ENCODE results near the gene GRID2IP.
"Not testable (repeated sequence)": the region's sequence is repeated elsewhere in the genome, so short reads cannot be mapped to it uniquely, and the experiment has no call there.

GRID2IP gene

DNA sequence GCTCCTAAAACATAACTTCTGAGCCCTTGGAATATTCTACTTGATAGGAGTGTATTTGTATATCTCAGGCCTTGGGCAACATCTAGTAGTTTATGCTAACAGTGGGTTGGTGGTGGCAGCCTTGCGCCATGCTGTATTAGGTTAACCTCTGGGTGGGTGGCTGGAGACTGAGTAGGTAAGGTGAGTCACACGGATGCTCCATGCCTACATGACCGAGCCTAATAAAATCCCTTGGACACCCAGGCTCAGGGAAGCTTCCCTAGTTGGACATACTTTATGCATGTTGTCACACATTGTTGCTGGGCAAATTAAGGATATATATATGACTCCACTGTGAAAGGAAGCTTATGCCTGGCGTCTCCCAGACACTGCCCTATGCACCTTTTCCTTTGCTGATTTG, 97.5 kb downstream of the GRID2IP start:
- ChIA-PET POLR2A (ENCODE audit: low non-redundant PET) (interaction anchor here (0.6 kb wide), 1 partner anchor 185 kb away, joined by 3 read pairs; no protein-coding TSS in a partner anchor), CTCF (interaction anchor here (0.6 kb wide), 1 partner anchor 60 kb away, joined by 3 read pairs; no protein-coding TSS in a partner anchor)
- peak overlapping the region; percentile 66 for H3K27ac ChIP-seq
- DNase-seq (ENCODE audit: low spot score) = peak; percentile 95
- TF ChIP-seq, protein P1, sequence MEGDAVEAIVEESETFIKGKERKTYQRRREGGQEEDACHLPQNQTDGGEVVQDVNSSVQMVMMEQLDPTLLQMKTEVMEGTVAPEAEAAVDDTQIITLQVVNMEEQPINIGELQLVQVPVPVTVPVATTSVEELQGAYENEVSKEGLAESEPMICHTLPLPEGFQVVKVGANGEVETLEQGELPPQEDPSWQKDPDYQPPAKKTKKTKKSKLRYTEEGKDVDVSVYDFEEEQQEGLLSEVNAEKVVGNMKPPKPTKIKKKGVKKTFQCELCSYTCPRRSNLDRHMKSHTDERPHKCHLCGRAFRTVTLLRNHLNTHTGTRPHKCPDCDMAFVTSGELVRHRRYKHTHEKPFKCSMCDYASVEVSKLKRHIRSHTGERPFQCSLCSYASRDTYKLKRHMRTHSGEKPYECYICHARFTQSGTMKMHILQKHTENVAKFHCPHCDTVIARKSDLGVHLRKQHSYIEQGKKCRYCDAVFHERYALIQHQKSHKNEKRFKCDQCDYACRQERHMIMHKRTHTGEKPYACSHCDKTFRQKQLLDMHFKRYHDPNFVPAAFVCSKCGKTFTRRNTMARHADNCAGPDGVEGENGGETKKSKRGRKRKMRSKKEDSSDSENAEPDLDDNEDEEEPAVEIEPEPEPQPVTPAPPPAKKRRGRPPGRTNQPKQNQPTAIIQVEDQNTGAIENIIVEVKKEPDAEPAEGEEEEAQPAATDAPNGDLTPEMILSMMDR (conservative IDR thresholded peaks at IDR 0.05; ENCODE audit: low read depth) = no peak

DNA sequence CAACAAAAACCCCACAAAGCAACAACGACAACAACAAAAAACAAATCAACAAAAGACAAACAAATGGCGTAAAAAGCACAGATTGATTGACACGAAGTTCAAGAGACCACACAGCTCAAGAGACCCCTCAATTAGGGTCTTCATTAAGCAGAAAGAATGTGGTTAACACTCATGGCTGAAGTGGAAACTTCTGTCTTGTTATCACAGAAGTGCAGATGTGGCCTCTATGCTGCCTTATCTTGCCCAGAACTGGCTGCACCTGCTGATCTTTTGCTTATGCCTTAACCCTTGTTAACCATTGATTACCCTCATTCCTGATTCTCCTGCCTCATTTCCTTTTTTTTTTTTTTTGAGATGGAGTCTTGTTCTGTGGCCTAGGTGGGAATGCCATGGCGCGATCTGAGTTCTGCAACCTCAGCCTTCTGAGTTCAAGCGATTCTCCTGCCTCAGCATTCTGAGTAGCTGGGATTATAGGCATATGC, 100.0 kb downstream of the GRID2IP start:
- DNase-seq (ENCODE audit: low spot score) = no peak
- ChIA-PET POLR2A (ENCODE audit: low non-redundant PET) (no interaction called here), CTCF (interaction anchor here (0.7 kb wide), 1 partner anchor 64 kb away, joined by 3 read pairs; no protein-coding TSS in a partner anchor)
- TF ChIP-seq, protein P1 (conservative IDR thresholded peaks at IDR 0.05; ENCODE audit: low read depth) = no peak
- peak overlapping the region; percentile 66 for H3K27ac ChIP-seq

DNA sequence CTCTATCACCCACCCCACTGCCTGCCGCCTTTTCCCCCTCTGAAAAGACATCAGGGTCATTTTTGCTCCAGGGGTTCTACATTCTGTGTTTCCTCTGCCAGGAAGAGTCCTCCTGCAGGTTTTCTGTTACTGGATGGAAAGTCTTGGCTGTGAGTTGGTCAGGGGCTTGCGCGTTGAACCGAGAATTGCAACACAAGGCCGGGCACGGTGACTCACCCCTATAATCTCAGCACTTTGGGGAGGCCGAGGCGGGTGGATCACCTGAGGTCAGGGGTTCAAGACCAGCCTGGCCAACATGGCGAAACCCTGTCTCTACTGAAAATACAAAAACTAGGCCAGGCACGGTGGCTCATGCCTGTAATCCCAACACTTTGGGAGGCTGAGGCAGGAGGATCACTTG, 100.7 kb downstream of the GRID2IP start:
- H3K27ac ChIP-seq; POLR2A ChIA-PET (ENCODE audit: low non-redundant PET); DNase-seq (ENCODE audit: low spot score): not testable (repeated sequence)
- CTCF ChIA-PET = interaction anchor here (0.7 kb wide), 1 partner anchor 64 kb away, joined by 3 read pairs; no protein-coding TSS in a partner anchor

- CTCF ChIA-PET; H3K27ac ChIP-seq; DNase-seq (ENCODE audit: low spot score); POLR2A ChIA-PET (ENCODE audit: low non-redundant PET): not testable (repeated sequence)
Observed at GRCh38 chr7:6449884-6450283, 101.4 kb downstream of the GRID2IP start.

DNA sequence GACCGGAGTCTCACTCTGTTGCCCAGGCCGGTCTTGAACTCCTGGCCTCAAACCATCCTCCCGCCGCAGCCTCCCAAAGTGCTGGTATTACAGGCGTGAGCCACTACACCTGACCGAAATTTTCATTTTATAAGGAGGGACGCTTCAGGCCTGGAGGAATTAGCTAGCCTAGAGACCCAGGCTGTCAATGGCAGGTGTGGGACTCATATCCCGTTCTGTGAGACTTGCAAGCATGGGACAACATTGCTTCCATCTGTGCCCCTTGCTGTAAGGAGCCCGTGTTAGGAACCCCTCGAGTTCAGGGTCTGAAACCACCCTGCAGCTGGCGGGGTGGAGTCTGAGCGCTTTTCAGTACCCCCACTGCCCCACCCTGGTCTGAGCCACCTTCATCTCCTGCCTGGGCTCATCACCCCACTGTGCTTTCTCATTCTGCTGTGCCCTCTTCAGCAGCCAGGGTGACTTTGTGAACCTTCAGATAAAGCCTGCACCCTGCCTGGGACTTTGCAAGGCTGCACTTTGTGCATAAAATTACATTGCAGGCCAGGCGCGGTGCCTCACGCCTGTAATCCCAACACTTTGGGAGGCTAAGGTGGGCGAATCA, 102.2 kb downstream of the GRID2IP start:
- DNase-seq (ENCODE audit: low spot score) = no peak
- POLR2A ChIA-PET (ENCODE audit: low non-redundant PET) = no interaction called here
- CTCF ChIA-PET = no interaction called here
- TF ChIP-seq, protein P1 (conservative IDR thresholded peaks at IDR 0.05; ENCODE audit: low read depth) = no peak
- H3K27ac ChIP-seq = peak overlapping the region; percentile 96

GRCh38 chr7:6447581-6448199, 103.6 kb downstream of the GRID2IP start, which contains the start of gene DAGLB:
Gene DAGLB, minus strand, starts transcription at chr7:6447954. Its CDS starts 112 bp downstream, at chr7:6447842.
- peak; percentile 98 for DNase-seq (ENCODE audit: low spot score)
- ChIA-PET CTCF (interaction anchor here (0.7 kb wide), 1 partner anchor 284 kb away, joined by 3 read pairs; no protein-coding TSS in a partner anchor), POLR2A (ENCODE audit: low non-redundant PET) (interaction anchor here (0.5 to 0.7 kb wide), 3 partner anchors 14 to 282 kb away, joined by 3 to 10 read pairs (median 3); no protein-coding TSS in a partner anchor)
- peak within 1 kb of the TSS; percentile 96 for H3K27ac ChIP-seq
- TF ChIP-seq, protein P1 (conservative IDR thresholded peaks at IDR 0.05; ENCODE audit: low read depth) = no peak
